CD4-positive, alpha-beta memory T cell (primary cell): ENCODE measurements around the gene MITF. TPM values are rescaled to one million over a fixed set of nuclear protein-coding genes. Genes with fewer than 3 reads are reported as not detected.

ENCODE experiments used
- CTCF ChIA-PET: fragments of 350-600 bp; sonication (Branson Sonifier 250); formaldehyde crosslinking; loops from one replicate; lab custom pipeline; 2021; ENCODE audit warnings: inconsistent platforms; ENCODE audit not compliant: partially characterized antibody; lab: Charles Lee
- POLR2A ChIA-PET: fragments of 350-600 bp; sonication (Branson Sonifier 250); formaldehyde crosslinking; loops from one replicate; lab custom pipeline; 2021; ENCODE audit not compliant: partially characterized antibody; lab: Charles Lee
- DNase-seq, 5 donors: peaks; one replicate each; pipeline versions ENCODE4 v3.0.0 to v3.0.0-alpha.2; 2020 to 2022; ENCODE audit warnings: mixed read lengths in 1 of 5
- H3K27ac ChIP-seq: one replicate; pipeline ENCODE4 v1.7.0; 2013; ENCODE audit warnings: low read depth, low read length
- H3K27me3 ChIP-seq: 2 replicates; pipeline ENCODE4 v1.7.0; 2013; ENCODE audit warnings: mild to moderate bottlenecking, low read length, moderate library complexity; ENCODE audit not compliant: insufficient read depth
- H3K36me3 ChIP-seq: 2 replicates; pipeline ENCODE4 v1.7.0; 2013; ENCODE audit warnings: mild to moderate bottlenecking, low read length, moderate library complexity; ENCODE audit not compliant: insufficient read depth
- H3K4me1 ChIP-seq: 2 replicates; pipeline ENCODE4 v1.7.0; 2013; ENCODE audit warnings: mild to moderate bottlenecking, low read length, moderate library complexity; ENCODE audit not compliant: insufficient read depth
- H3K4me3 ChIP-seq, 2 donors: one replicate each; pipeline ENCODE4 v1.7.0; 2013; ENCODE audit warnings: low read length in 2 of 2, mild to moderate bottlenecking in 1 of 2
- H3K9me3 ChIP-seq, 2 donors: one replicate each; pipeline ENCODE4 v1.7.0; 2013; ENCODE audit warnings: low read length in 2 of 2, control low read depth in 1 of 2; ENCODE audit not compliant: control insufficient read depth in 1 of 2
- H3K27ac Mint-ChIP-seq, 7 donors: one replicate each; pipeline ENCODE4 v1.8.0; 2020 to 2021; ENCODE audit warnings: mixed read lengths in 7 of 7, mild to moderate bottlenecking in 6 of 7, inconsistent platforms in 3 of 7, moderate library complexity in 3 of 7
- H3K27me3 Mint-ChIP-seq, 2 donors: one replicate each; pipeline ENCODE4 v1.8.0; 2020 to 2021; ENCODE audit warnings: mixed read lengths in 2 of 2
- H3K36me3 Mint-ChIP-seq, 2 donors: one replicate each; pipeline ENCODE4 v1.8.0; 2020 to 2021; ENCODE audit warnings: mixed read lengths in 2 of 2, inconsistent platforms in 1 of 2, mild to moderate bottlenecking in 1 of 2
- H3K4me1 Mint-ChIP-seq, 4 donors: one replicate each; pipeline ENCODE4 v1.8.0; 2020 to 2021; ENCODE audit warnings: mixed read lengths in 4 of 4, mild to moderate bottlenecking in 1 of 4
- H3K4me3 Mint-ChIP-seq, 8 donors: one replicate each; pipeline ENCODE4 v1.8.0; 2020 to 2021; ENCODE audit warnings: mixed read lengths in 8 of 8, mild to moderate bottlenecking in 7 of 8, moderate library complexity in 6 of 8, inconsistent platforms in 3 of 8
- H3K9me3 Mint-ChIP-seq, 8 donors: one replicate each; pipeline ENCODE4 v1.8.0; 2020 to 2021; ENCODE audit warnings: mixed read lengths in 8 of 8, mild to moderate bottlenecking in 5 of 8, inconsistent platforms in 3 of 8, moderate library complexity in 1 of 8
- intact Hi-C: fragments of 100-400 bp; cut with micrococcal nuclease; formaldehyde crosslinking; loops from one replicate; pipeline ENCODE4 v1.15.1; 2023
- polyA plus RNA-seq, 2 donors: library from polyadenylated mRNA; unstranded; fragments of 300-500 nt; fragmentation: Illumina TruSeq; gene quantifications; one replicate each; pipeline ENCODE4 v1.2.3, GENCODE V29; 2021
- total RNA-seq, 2 experiments: library from RNA; stranded (reverse); gene quantifications; one replicate each; pipeline ENCODE4 v1.2.3, GENCODE V29; 2021

Gene MITF
- total and polyA plus RNA-seq, 4 experiments from 2014 or later: 0.80 to 1.5 TPM; not detected in 2

- H3K36me3 ChIP-seq: no peaks in the 10 kb centered on the region
- no peaks in the 10 kb centered on the region for H3K9me3 ChIP-seq
- ChIA-PET CTCF (no interaction called here), POLR2A (no interaction called here)
- peaks cover 0 to 4% of the 10 kb centered on the region in 2 donors for H3K27me3 Mint-ChIP-seq
- H3K4me1 ChIP-seq: no peaks in the 10 kb centered on the region
- intact Hi-C loops: no loop called here
- H3K4me1 Mint-ChIP-seq: no peaks in the 10 kb centered on the region
- no peak for DNase-seq
- H3K4me3 Mint-ChIP-seq: no peak overlapping the region
- H3K27ac ChIP-seq: no peak overlapping the region
- no peak overlapping the region for H3K4me3 ChIP-seq
- H3K9me3 Mint-ChIP-seq: peaks cover 0 to 7% (median under 1%) of the 10 kb centered on the region in 8 donors
- no peak overlapping the region for H3K27ac Mint-ChIP-seq
- no peaks in the 10 kb centered on the region for H3K36me3 Mint-ChIP-seq
- no peaks in the 10 kb centered on the region for H3K27me3 ChIP-seq
Observed at GRCh38 chr3:69716119-69716518, 23.1 kb upstream of the MITF start.

- no peak overlapping the region for H3K27ac Mint-ChIP-seq
- ChIA-PET POLR2A (no interaction called here), CTCF (no interaction called here)
- intact Hi-C loops: no loop called here
- peaks cover 0 to 4% of the 10 kb centered on the region in 2 donors for H3K27me3 Mint-ChIP-seq
- Histone ChIP-seq H3K9me3 (no peaks in the 10 kb centered on the region), H3K27me3 (no peaks in the 10 kb centered on the region), H3K4me3 (no peak overlapping the region), H3K27ac (no peak overlapping the region), H3K4me1 (no peaks in the 10 kb centered on the region), H3K36me3 (no peaks in the 10 kb centered on the region)
- H3K9me3 Mint-ChIP-seq: peaks cover 0 to 7% (median 0%) of the 10 kb centered on the region in 8 donors
- H3K36me3 Mint-ChIP-seq: no peaks in the 10 kb centered on the region
- no peak for DNase-seq
- no peaks in the 10 kb centered on the region for H3K4me1 Mint-ChIP-seq
- H3K4me3 Mint-ChIP-seq: no peak overlapping the region
Observed at GRCh38 chr3:69718866-69719586, 20.2 kb upstream of the MITF start.

GRCh38 chr3:69719587-69720122, 19.6 kb upstream of the MITF start:
- Mint-ChIP-seq H3K27ac (no peak overlapping the region), H3K36me3 (no peaks in the 10 kb centered on the region), H3K9me3 (peaks cover 0 to 7% (median 0%) of the 10 kb centered on the region in 8 donors), H3K4me1 (no peaks in the 10 kb centered on the region), H3K4me3 (no peak overlapping the region), H3K27me3 (peaks cover 0 to 4% of the 10 kb centered on the region in 2 donors)
- CTCF ChIA-PET: no interaction called here
- Histone ChIP-seq H3K27ac (no peak overlapping the region), H3K4me3 (no peak overlapping the region), H3K4me1 (no peaks in the 10 kb centered on the region), H3K36me3 (no peaks in the 10 kb centered on the region), H3K9me3 (no peaks in the 10 kb centered on the region), H3K27me3 (no peaks in the 10 kb centered on the region)
- POLR2A ChIA-PET: no interaction called here
- intact Hi-C loops: no loop called here
- DNase-seq: no peak

GRCh38 chr3:69720824-69721223, 18.4 kb upstream of the MITF start:
- H3K27ac ChIP-seq: no peak overlapping the region
- H3K36me3 Mint-ChIP-seq: no peaks in the 10 kb centered on the region
- no peak overlapping the region for H3K4me3 Mint-ChIP-seq
- ChIA-PET CTCF (no interaction called here), POLR2A (no interaction called here)
- H3K27ac Mint-ChIP-seq: no peak overlapping the region
- intact Hi-C loops: no loop called here
- H3K4me1 Mint-ChIP-seq: no peaks in the 10 kb centered on the region
- DNase-seq: no peak
- H3K9me3 ChIP-seq: no peaks in the 10 kb centered on the region
- H3K27me3 ChIP-seq: no peaks in the 10 kb centered on the region
- peaks cover 0 to 4% (median 0%) of the 10 kb centered on the region in 8 donors for H3K9me3 Mint-ChIP-seq
- H3K36me3 ChIP-seq: no peaks in the 10 kb centered on the region
- H3K4me1 ChIP-seq: no peaks in the 10 kb centered on the region
- H3K27me3 Mint-ChIP-seq: peaks cover 0 to 4% of the 10 kb centered on the region in 2 donors
- H3K4me3 ChIP-seq: no peak overlapping the region

- no peaks in the 10 kb centered on the region for H3K27me3 ChIP-seq
- peaks cover 0 to 4% (median 0%) of the 10 kb centered on the region in 8 donors for H3K9me3 Mint-ChIP-seq
- H3K4me3 ChIP-seq: no peak overlapping the region
- ChIA-PET POLR2A (no interaction called here), CTCF (no interaction called here)
- H3K9me3 ChIP-seq: no peaks in the 10 kb centered on the region
- no peak overlapping the region for H3K4me3 Mint-ChIP-seq
- intact Hi-C loops: no loop called here
- no peaks in the 10 kb centered on the region for H3K36me3 Mint-ChIP-seq
- no peaks in the 10 kb centered on the region for H3K4me1 ChIP-seq
- no peaks in the 10 kb centered on the region for H3K36me3 ChIP-seq
- DNase-seq: no peak
- H3K27me3 Mint-ChIP-seq: peaks cover 0 to 4% of the 10 kb centered on the region in 2 donors
- H3K27ac ChIP-seq: no peak overlapping the region
- H3K27ac Mint-ChIP-seq: no peak overlapping the region
- H3K4me1 Mint-ChIP-seq: no peaks in the 10 kb centered on the region
Observed at GRCh38 chr3:69723389-69723788, 15.9 kb upstream of the MITF start.

- Mint-ChIP-seq H3K4me3 (no peak overlapping the region), H3K9me3 (peaks cover 0 to 4% (median 0%) of the 10 kb centered on the region in 8 donors), H3K4me1 (no peaks in the 10 kb centered on the region), H3K27me3 (no peaks in the 10 kb centered on the region), H3K36me3 (no peaks in the 10 kb centered on the region), H3K27ac (no peak overlapping the region)
- Histone ChIP-seq H3K4me3 (no peak overlapping the region), H3K27ac (no peak overlapping the region), H3K9me3 (no peaks in the 10 kb centered on the region), H3K27me3 (no peaks in the 10 kb centered on the region), H3K4me1 (no peaks in the 10 kb centered on the region), H3K36me3 (no peaks in the 10 kb centered on the region)
- intact Hi-C loops: no loop called here
- ChIA-PET CTCF (no interaction called here), POLR2A (no interaction called here)
- DNase-seq: no peak
Observed at GRCh38 chr3:69724722-69725435, 14.4 kb upstream of the MITF start.

GRCh38 chr3:69725994-69726571, 13.2 kb upstream of the MITF start:
- Mint-ChIP-seq H3K9me3 (no peaks in the 10 kb centered on the region), H3K27me3 (no peaks in the 10 kb centered on the region), H3K4me3 (no peak overlapping the region), H3K36me3 (no peaks in the 10 kb centered on the region), H3K27ac (no peak overlapping the region), H3K4me1 (no peaks in the 10 kb centered on the region)
- ChIA-PET POLR2A (no interaction called here), CTCF (no interaction called here)
- no peak overlapping the region for H3K4me3 ChIP-seq
- H3K4me1 ChIP-seq: no peaks in the 10 kb centered on the region
- H3K36me3 ChIP-seq: no peaks in the 10 kb centered on the region
- intact Hi-C loops: no loop called here
- no peak overlapping the region for H3K27ac ChIP-seq
- H3K9me3 ChIP-seq: no peaks in the 10 kb centered on the region
- H3K27me3 ChIP-seq: no peaks in the 10 kb centered on the region
- DNase-seq: no peak
